Measurements from ENCODE around the gene PKP4. TPM values are rescaled to one million over a fixed set of nuclear protein-coding genes. Genes with fewer than 3 reads are reported as not detected.

The PKP4 gene
- total and polyA plus RNA-seq, 2 of the 8 experiments (the other 6 are each of a cell fraction or from before 2014, with no cell fraction given), result 48.2 to 88.0 TPM

- FAIRE-seq (no peak), DNase-seq (ENCODE audit: low read depth in 1 of 2, low spot score in 2 of 2) (no peak)
- Histone ChIP-seq H3K4me3 (ENCODE audit: extremely low read depth in 1 of 4, insufficient read depth in 2 of 4, low read depth in 3 of 4, low read length in 4 of 4) (no peak overlapping the region), H4K5ac (ENCODE audit: insufficient read length, low read depth, low read length) (no peak overlapping the region), H3K27me3 (replicated peaks in 1 of 4; ENCODE audit: control insufficient read depth in 3 of 4, extremely low read depth in 1 of 4, insufficient read depth in 3 of 4, low read length in 3 of 4) (no peaks in the 10 kb centered on the region), H3K79me2 (ENCODE audit: control insufficient read depth in 1 of 2, insufficient read depth in 2 of 2, low read length in 2 of 2) (no peaks in the 10 kb centered on the region), H4K8ac (ENCODE audit: extremely low read depth, insufficient read depth, low read length) (no peak overlapping the region), H3K18ac (ENCODE audit: extremely low read depth, low read length) (no peak overlapping the region), H4K20me1 (replicated peaks in 1 of 2; ENCODE audit: control insufficient read depth in 1 of 2, insufficient read depth in 2 of 2, low read length in 2 of 2) (no peaks in the 10 kb centered on the region), H2AFZ (ENCODE audit: low read length) (no peak overlapping the region), H4K91ac (replicated peaks; ENCODE audit: insufficient read length, low read length) (no peak overlapping the region), H3K23ac (ENCODE audit: insufficient read length) (no peak overlapping the region), H2BK15ac (ENCODE audit: low read length) (no peak overlapping the region), H3K9ac (replicated peaks in 1 of 4; ENCODE audit: extremely low read depth in 1 of 4, low read depth in 3 of 4, low read length in 3 of 4) (no peak overlapping the region), H2AK5ac (ENCODE audit: low read depth, low read length) (no peak overlapping the region), H3K56ac (replicated peaks; ENCODE audit: insufficient read length, low read depth, low read length) (no peak overlapping the region), H3K36me3 (ENCODE audit: control insufficient read depth in 2 of 4, insufficient read depth in 4 of 4, low read length in 3 of 4) (no peaks in the 10 kb centered on the region), H3K4me1 (replicated peaks in 1 of 4; ENCODE audit: control insufficient read depth in 3 of 4, insufficient read depth in 4 of 4, low read length in 3 of 4) (no peaks in the 10 kb centered on the region), H3K14ac (ENCODE audit: insufficient read length) (no peak overlapping the region), H3K79me1 (ENCODE audit: low read depth, low read length) (no peaks in the 10 kb centered on the region), H2BK12ac (ENCODE audit: low read depth, low read length) (no peak overlapping the region), H3K9me3 (ENCODE audit: insufficient read depth in 2 of 2, low read depth in 1 of 2, low read length in 1 of 2) (no peaks in the 10 kb centered on the region), H3K4me2 (ENCODE audit: insufficient read depth in 1 of 2, low read depth in 2 of 2, low read length in 2 of 2) (no peak overlapping the region), H2BK120ac (replicated peaks; ENCODE audit: low read depth, low read length) (no peak overlapping the region), H3K4ac (replicated peaks; ENCODE audit: insufficient read length, low read depth, low read length) (no peak overlapping the region), H3K27ac (ENCODE audit: low read depth, low read length) (no peak overlapping the region), H3K23me2 (ENCODE audit: low read depth, low read length) (no peaks in the 10 kb centered on the region), H2BK20ac (ENCODE audit: low read length) (no peak overlapping the region), H2BK5ac (ENCODE audit: low read depth, low read length) (no peak overlapping the region)
- WGBS, 2 experiments (ENCODE audit: extremely low coverage in 1 of 2, insufficient coverage in 1 of 2, insufficient read length in 1 of 2, insufficient replicate concordance in 2 of 2, low coverage in 1 of 2, low lambda C conversion rate in 2 of 2, missing lambda C conversion rate in 1 of 2), result 94% methylated on average over 5 of the region's 5 CpGs; no CpG with 5 or more reads in 1 of the 2 experiments
- ChIA-PET POLR2A (ENCODE audit: partially characterized antibody) (no interaction called here), CTCF (ENCODE audit: partially characterized antibody) (interaction anchor here (1.5 to 5.3 kb wide), 5 partner anchors 9 to 44 kb away, joined by 3 to 41 read pairs (median 19); no protein-coding TSS in a partner anchor)
- TF ChIP-seq BCL11A (IDR thresholded peaks at IDR 0.05; ENCODE audit: low read depth in 2 of 2, low read length in 2 of 2) (no peak), CBX8 (IDR thresholded peaks at IDR 0.05; ENCODE audit: borderline replicate concordance, low read depth, low read length) (no peak), SRF (IDR thresholded peaks at IDR 0.05; ENCODE audit: low read depth, low read length) (no peak), CBX5 (IDR thresholded peaks at IDR 0.05; ENCODE audit: low read depth, low read length) (no peak), YY1 (IDR thresholded peaks at IDR 0.05; ENCODE audit: low read depth, low read length) (no peak), HDAC2 (IDR thresholded peaks at IDR 0.05; ENCODE audit: borderline replicate concordance in 1 of 2, low read depth in 2 of 2, low read length in 2 of 2) (no peak), PHF8 (conservative IDR thresholded peaks at IDR 0.05; ENCODE audit: low read depth, low read length) (no peak), EZH2 (IDR thresholded peaks at IDR 0.05; ENCODE audit: low read depth, low read length, severe bottlenecking) (no peak), SP2 (IDR thresholded peaks at IDR 0.05; ENCODE audit: low read length) (no peak), EP300 (IDR thresholded peaks at IDR 0.05; ENCODE audit: borderline replicate concordance in 1 of 2, low read depth in 2 of 2, low read length in 2 of 2) (no peak), SUZ12 (IDR thresholded peaks at IDR 0.05; ENCODE audit: low read length) (no peak), GABPA (IDR thresholded peaks at IDR 0.05; ENCODE audit: borderline replicate concordance, insufficient read depth, low read length) (no peak), CREB1 (IDR thresholded peaks at IDR 0.05) (no peak)
Observed at GRCh38 chr2:158716121-158716791, 259.5 kb downstream of the PKP4 start.
